ENCODE measurements around the gene B3GNT4. TPM values are rescaled to one million over a fixed set of nuclear protein-coding genes. Genes with fewer than 3 reads are reported as not detected.
"Not testable (repeated sequence)": the region's sequence is repeated elsewhere in the genome, so short reads cannot be mapped to it uniquely, and the experiment has no call there.

The B3GNT4 gene
- total RNA-seq, 1 donor from 2014 or later = 0.51 TPM

- peaks cover 40% of the 10 kb centered on the region for H3K27me3 Mint-ChIP-seq (ENCODE audit: low read depth)
- peaks cover 5% of the 10 kb centered on the region for H3K36me3 Mint-ChIP-seq
- DNase-seq (ENCODE audit: low spot score in 2 of 2, unreplicated experiment in 2 of 2) = no peak
- H3K27ac Mint-ChIP-seq = no peak overlapping the region
- H3K4me3 Mint-ChIP-seq = no peak overlapping the region
- TF ChIP-seq CTCF (IDR thresholded peaks at IDR 0.05; ENCODE audit: unreplicated experiment) = no peak
- H3K4me1 Mint-ChIP-seq = peaks cover 3% of the 10 kb centered on the region
- peaks cover 13% of the 10 kb centered on the region for H3K9me3 Mint-ChIP-seq
Observed at GRCh38 chr12:122199484-122200355, 3.8 kb upstream of the B3GNT4 start.

DNA sequence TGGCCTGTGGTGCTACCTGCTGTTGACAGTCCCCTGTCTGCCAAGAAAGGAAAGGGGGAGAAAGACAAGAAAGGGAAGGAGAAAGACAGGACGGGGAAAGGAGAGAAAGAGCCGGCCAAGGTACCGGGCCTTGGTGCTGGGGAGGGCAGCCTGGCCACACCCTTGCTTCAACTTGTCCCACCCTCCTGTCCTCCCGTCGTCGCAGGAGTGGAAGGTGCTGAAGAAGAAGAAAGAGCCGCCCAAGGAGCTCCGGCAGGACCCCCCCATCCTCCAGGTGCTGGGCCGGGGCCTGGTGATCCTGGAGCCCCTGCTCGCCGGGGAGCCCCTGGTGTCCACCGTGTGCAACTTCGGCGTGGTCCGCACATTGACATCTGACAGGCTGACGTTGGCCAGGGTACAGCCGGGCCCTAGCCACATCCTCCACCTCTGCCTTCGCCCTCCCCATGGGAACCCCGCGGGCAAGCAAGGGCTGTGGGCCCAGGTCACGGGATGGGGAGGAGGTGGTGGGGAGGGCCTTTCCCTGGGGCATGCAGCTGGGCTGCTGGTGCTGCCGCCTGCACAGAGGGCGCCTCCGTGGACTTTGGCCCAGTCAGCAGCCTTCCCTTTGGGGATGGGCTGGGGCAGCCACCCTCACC, 2.9 kb upstream of the B3GNT4 start:
- Mint-ChIP-seq H3K4me1 (peaks cover 5% of the 10 kb centered on the region), H3K4me3 (no peak overlapping the region), H3K9me3 (peaks cover 5% of the 10 kb centered on the region), H3K36me3 (peaks cover 2% of the 10 kb centered on the region), H3K27ac (no peak overlapping the region), H3K27me3 (ENCODE audit: low read depth) (peaks cover 47% of the 10 kb centered on the region)
- no peak for DNase-seq (ENCODE audit: low spot score in 2 of 2, unreplicated experiment in 2 of 2)
- no peak for TF ChIP-seq CTCF (IDR thresholded peaks at IDR 0.05; ENCODE audit: unreplicated experiment)

GRCh38 chr12:122201381-122201780, 2.1 kb upstream of the B3GNT4 start:
- TF ChIP-seq CTCF (IDR thresholded peaks at IDR 0.05; ENCODE audit: unreplicated experiment) = no peak

DNA sequence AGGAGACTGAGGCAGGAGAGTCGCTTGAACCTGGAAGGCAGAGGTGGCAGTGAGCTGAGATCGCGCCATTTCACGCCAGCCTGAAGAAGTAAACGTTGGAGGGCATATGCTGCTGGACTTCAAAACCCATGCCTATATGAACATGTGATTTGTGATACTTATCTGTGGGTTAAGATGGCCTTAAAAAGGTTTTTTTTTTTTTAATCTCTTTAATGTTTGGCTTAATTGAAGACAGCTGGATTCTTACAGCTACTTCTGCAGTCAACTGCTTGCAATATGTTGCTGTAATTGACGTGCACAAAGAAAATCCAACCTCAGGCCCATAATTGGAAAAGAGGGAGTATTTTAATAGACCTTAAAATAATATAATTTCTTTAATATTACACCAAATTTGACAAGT, 1.5 kb upstream of the B3GNT4 start:
- peaks cover 5% of the 10 kb centered on the region for H3K4me1 Mint-ChIP-seq
- peaks cover 5% of the 10 kb centered on the region for H3K36me3 Mint-ChIP-seq
- H3K9me3 Mint-ChIP-seq = no peaks in the 10 kb centered on the region
- no peak overlapping the region for H3K4me3 Mint-ChIP-seq
- H3K27me3 Mint-ChIP-seq (ENCODE audit: low read depth) = peaks cover 56% of the 10 kb centered on the region
- DNase-seq (ENCODE audit: low spot score in 2 of 2, unreplicated experiment in 2 of 2) = no peak
- no peak overlapping the region for H3K27ac Mint-ChIP-seq
- no peak for TF ChIP-seq CTCF (IDR thresholded peaks at IDR 0.05; ENCODE audit: unreplicated experiment)

More at GRCh38 chr12:122201381-122201780, 2.1 kb upstream of the B3GNT4 start:
- no peaks in the 10 kb centered on the region for H3K9me3 Mint-ChIP-seq
- H3K27me3 Mint-ChIP-seq (ENCODE audit: low read depth) = peaks cover 51% of the 10 kb centered on the region
- H3K4me1 Mint-ChIP-seq = peaks cover 5% of the 10 kb centered on the region
- no peak overlapping the region for H3K27ac Mint-ChIP-seq
- no peak for DNase-seq (ENCODE audit: low spot score in 2 of 2, unreplicated experiment in 2 of 2)
- peaks cover under 1% of the 10 kb centered on the region for H3K36me3 Mint-ChIP-seq
- peak overlapping the region; percentile 34 for H3K4me3 Mint-ChIP-seq

DNA sequence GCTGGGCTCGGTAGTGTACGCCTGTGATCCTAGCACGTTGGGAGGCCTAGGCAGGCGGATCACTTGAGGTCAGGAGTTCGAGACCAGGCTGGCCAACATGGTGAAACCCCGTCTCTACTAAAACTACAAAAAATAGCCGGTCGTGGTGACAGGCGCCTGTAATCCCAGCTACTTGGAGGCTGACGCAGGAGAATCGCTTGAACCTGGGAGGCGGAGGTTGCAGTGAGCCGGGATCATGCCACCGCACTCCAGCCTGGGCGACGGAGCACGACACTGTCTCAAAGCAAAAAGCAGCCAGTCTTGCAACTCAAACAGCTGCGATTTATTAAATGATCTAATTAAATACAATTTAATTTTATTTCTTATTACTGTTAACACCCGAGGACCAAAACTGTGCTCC, 698 bp upstream of the B3GNT4 start:
- H3K27ac Mint-ChIP-seq; H3K9me3 Mint-ChIP-seq; DNase-seq (ENCODE audit: low spot score in 2 of 2, unreplicated experiment in 2 of 2); H3K4me1 Mint-ChIP-seq: not testable (repeated sequence)
- Mint-ChIP-seq H3K36me3 (peaks cover 11% of the 10 kb centered on the region), H3K27me3 (ENCODE audit: low read depth) (peaks cover 56% of the 10 kb centered on the region), H3K4me3 (peak overlapping the region; percentile 73)

Measured in mesothelial cell of epicardium (in vitro differentiated cells).